Left renal cortex interstitium (tissue), 4 donors: ENCODE results near the gene RYR1. TPM values are rescaled to one million over a fixed set of nuclear protein-coding genes. Genes with fewer than 3 reads are reported as not detected.
A peak's percentile ranks its signal among the peaks of the same experiment; 100 is the strongest.

Source experiments
- DNase-seq, 4 donors: peaks; one replicate each; pipeline ENCODE4 v3.0.0-alpha.2; 2013; ENCODE audit warnings: low read depth in 4 of 4, low spot score in 2 of 4, missing footprints in 1 of 4
- polyA plus RNA-seq, 4 donors: library from polyadenylated mRNA; unstranded; fragments of 120-200 nt; gene quantifications; one replicate each; pipeline ENCODE4 v1.2.1, GENCODE V29; 2013; ENCODE audit not compliant: insufficient read length in 4 of 4

The RYR1 gene
- polyA plus RNA-seq, result 1 to 10 TPM; 4.2 to 7.2 (median 5.1) TPM

- no peak for DNase-seq
Observed at GRCh38 chr19:38433268-38433733, at the start of gene RYR1. RYR1 (plus strand) TSS chr19:38433691; CDS start chr19:38433830, 139 bp downstream.

- no peak for DNase-seq
Observed at GRCh38 chr19:38383743-38384142, 49.7 kb upstream of the RYR1 start.

- DNase-seq, result no peak
Observed at GRCh38 chr19:38384209-38385027, 49.1 kb upstream of the RYR1 start.

GRCh38 chr19:38385057-38385803 is 48.3 kb upstream of the RYR1 start:
- DNase-seq, result no peak

- DNase-seq, result no peak
Observed at GRCh38 chr19:38385804-38386257, 47.7 kb upstream of the RYR1 start.

GRCh38 chr19:38386300-38386970 is 47.1 kb upstream of the RYR1 start:
- DNase-seq, result no peak

GRCh38 chr19:38386971-38387549 is 46.4 kb upstream of the RYR1 start:
- DNase-seq, result no peak

GRCh38 chr19:38387550-38388348 is 45.7 kb upstream of the RYR1 start, which contains the start of gene GGN:
GGN (minus strand) TSS chr19:38388034; CDS start chr19:38387261, 773 bp downstream.
- DNase-seq, result peak in 2 of 4 donors; percentile 55 to 58

GRCh38 chr19:38388349-38389100 is 45.0 kb upstream of the RYR1 start, which contains the start of gene SPRED3:
SPRED3 (plus strand) TSS chr19:38388697; CDS start chr19:38390303, 1,606 bp downstream.
- peak in 1 of 4 donors; percentile 54 for DNase-seq

- no peak for DNase-seq
Observed at GRCh38 chr19:38389101-38389925, 44.2 kb upstream of the RYR1 start.

GRCh38 chr19:38389957-38390924 is 43.2 kb upstream of the RYR1 start:
- DNase-seq, result no peak

GRCh38 chr19:38391911-38392464 is 41.5 kb upstream of the RYR1 start:
- no peak for DNase-seq

- DNase-seq, result no peak
Observed at GRCh38 chr19:38392707-38393308, 40.7 kb upstream of the RYR1 start.

GRCh38 chr19:38394488-38394887 is 39.0 kb upstream of the RYR1 start:
- DNase-seq, result no peak

GRCh38 chr19:38395381-38396114 is 37.9 kb upstream of the RYR1 start:
- no peak for DNase-seq
